Peyer's patch (tissue), 4 donors: ENCODE measurements around the gene TXNDC2.

Experiments used
- CTCF ChIP-seq, 6 experiments: fragments of 450-650 bp in 4 of 6; fragments of 200-600 bp in 2 of 6; sonication (generic) in 1 of 6; IDR thresholded peaks; one replicate each; pipeline ENCODE4 v1.5.1; 2017 to 2019; ENCODE audit warnings: antibody characterized with exemption in 6 of 6, mild to moderate bottlenecking in 3 of 6, moderate library complexity in 1 of 6
- POLR2A ChIP-seq, 2 donors: fragments of 450-650 bp; IDR thresholded peaks; one replicate each; pipeline ENCODE4 v1.5.1; 2017; ENCODE audit warnings: antibody characterized with exemption in 2 of 2, mild to moderate bottlenecking in 2 of 2, moderate library complexity in 2 of 2

- TF ChIP-seq CTCF (IDR thresholded peaks at IDR 0.05) (no peak), POLR2A (IDR thresholded peaks at IDR 0.05) (no peak)
Observed at GRCh38 chr18:9859232-9859631, 26.5 kb upstream of the TXNDC2 start.
